AG09309 (cell line): ENCODE measurements around the gene TMEM209.

Experiments used
- DNase-seq: peaks from one replicate; pipeline ENCODE4 v3.0.0-alpha.2; 2010; ENCODE audit warnings: low read depth
- H3K4me3 ChIP-seq: 2 replicates; pipeline ENCODE4 v1.5.1; 2011; ENCODE audit warnings: mild to moderate bottlenecking, low read depth, low read length, moderate library complexity; ENCODE audit not compliant: control insufficient read depth
- TF ChIP-seq, protein P1 (sequence below): IDR thresholded peaks from 2 replicates; pipeline ENCODE4 v1.5.1; 2011; ENCODE audit warnings: mild to moderate bottlenecking, low read depth, low read length, inconsistent platforms; ENCODE audit not compliant: insufficient read depth, control insufficient read depth; ENCODE audit errors: missing control alignments

Gene TMEM209

GRCh38 chr7:130224210-130224609 lies 19.0 kb upstream of the TMEM209 start:
- H3K4me3 ChIP-seq = no peak overlapping the region
- DNase-seq = no peak
- TF ChIP-seq, protein P1, sequence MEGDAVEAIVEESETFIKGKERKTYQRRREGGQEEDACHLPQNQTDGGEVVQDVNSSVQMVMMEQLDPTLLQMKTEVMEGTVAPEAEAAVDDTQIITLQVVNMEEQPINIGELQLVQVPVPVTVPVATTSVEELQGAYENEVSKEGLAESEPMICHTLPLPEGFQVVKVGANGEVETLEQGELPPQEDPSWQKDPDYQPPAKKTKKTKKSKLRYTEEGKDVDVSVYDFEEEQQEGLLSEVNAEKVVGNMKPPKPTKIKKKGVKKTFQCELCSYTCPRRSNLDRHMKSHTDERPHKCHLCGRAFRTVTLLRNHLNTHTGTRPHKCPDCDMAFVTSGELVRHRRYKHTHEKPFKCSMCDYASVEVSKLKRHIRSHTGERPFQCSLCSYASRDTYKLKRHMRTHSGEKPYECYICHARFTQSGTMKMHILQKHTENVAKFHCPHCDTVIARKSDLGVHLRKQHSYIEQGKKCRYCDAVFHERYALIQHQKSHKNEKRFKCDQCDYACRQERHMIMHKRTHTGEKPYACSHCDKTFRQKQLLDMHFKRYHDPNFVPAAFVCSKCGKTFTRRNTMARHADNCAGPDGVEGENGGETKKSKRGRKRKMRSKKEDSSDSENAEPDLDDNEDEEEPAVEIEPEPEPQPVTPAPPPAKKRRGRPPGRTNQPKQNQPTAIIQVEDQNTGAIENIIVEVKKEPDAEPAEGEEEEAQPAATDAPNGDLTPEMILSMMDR = no peak

- no peak overlapping the region for H3K4me3 ChIP-seq
- TF ChIP-seq, protein P1 = no peak
- DNase-seq = no peak
These were observed 18.4 kb upstream of the TMEM209 start for GRCh38 chr7:130223646-130224045.

- TF ChIP-seq, protein P1 = no peak
- DNase-seq = no peak
- no peak overlapping the region for H3K4me3 ChIP-seq
These were observed 16.5 kb upstream of the TMEM209 start for GRCh38 chr7:130221746-130222145.

GRCh38 chr7:130219871-130220270 lies 14.7 kb upstream of the TMEM209 start:
- DNase-seq = no peak
- TF ChIP-seq, protein P1 = no peak
- H3K4me3 ChIP-seq = no peak overlapping the region

DNA sequence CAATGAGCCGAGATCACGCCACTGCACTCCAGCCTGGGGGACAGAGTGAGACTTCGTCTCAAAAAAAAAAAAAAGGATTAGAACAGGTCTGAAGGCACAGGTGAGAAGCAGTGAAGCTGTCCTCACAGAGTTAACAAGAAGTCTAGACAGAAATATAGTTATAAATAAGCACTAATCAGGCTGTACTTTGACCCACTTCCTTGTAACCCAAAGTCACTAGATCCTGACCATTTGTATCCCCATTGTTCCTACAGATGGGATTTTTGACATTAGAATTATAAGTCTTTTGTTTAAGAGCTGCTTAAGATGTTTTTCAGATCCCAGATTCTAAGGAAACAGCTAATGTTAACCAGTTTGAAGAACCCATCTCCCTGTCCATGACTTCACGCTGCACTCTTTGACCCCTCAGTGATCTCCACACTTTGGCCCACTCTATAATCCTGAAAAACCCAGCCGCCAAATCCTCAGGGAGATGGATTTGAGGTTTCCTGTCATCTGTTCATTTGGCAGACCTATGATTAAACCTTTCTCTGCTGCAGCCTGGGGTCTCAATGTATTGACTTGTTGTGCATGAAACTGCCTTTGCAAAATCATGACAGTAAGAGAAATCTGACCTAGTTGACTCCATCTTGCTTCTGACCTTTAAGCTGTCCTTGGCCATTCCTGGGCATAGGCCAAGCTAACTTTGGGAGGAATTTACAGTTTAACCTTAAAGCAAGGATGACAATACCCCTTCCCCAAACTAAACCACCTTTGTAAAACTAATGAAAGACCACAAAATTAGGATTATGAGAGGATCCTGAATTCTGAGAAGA lies 13.8 kb upstream of the TMEM209 start:
- no peak overlapping the region for H3K4me3 ChIP-seq
- TF ChIP-seq, protein P1 = no peak
- DNase-seq = no peak

GRCh38 chr7:130216750-130217149 lies 11.5 kb upstream of the TMEM209 start:
- no peak for DNase-seq
- TF ChIP-seq, protein P1 = no peak

More at GRCh38 chr7:130216750-130217149, 11.5 kb upstream of the TMEM209 start:
- H3K4me3 ChIP-seq = no peak overlapping the region
